Activated CD8-positive, alpha-beta memory T cell treated with anti-CD3 and anti-CD28 coated beads for 1 hour (primary cell): ENCODE results near the gene SLCO3A1.
"Not testable (repeated sequence)": the region's sequence is repeated elsewhere in the genome, so short reads cannot be mapped to it uniquely, and the experiment has no call there.

ENCODE experiments used
- DNase-seq, 2 donors: peaks; one replicate each; pipeline ENCODE4 v3.0.0-alpha.2; 2020; ENCODE audit warnings: low read depth in 1 of 2; ENCODE audit errors: extremely low read depth in 1 of 2

Gene SLCO3A1

DNA sequence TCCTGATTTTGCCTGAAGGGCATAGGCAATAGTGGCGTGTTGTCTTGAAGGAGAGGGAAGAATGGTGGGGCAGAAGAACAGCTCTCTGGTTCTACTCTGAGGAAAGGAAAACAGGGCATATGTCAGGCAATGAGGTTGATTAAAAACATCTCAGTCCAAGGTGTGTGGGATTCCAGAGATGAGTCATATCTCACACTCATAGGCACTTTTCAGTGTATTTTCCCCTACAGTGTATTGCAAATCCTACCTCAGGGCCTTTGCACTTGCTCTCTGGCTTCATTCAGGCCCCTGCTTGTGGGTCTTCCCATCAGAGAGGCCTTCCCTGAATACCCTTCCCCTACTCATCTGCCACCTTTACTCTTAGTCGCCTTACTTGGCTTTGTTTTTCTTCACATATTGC lies 107.8 kb downstream of the SLCO3A1 start:
- DNase-seq, result no peak

DNA sequence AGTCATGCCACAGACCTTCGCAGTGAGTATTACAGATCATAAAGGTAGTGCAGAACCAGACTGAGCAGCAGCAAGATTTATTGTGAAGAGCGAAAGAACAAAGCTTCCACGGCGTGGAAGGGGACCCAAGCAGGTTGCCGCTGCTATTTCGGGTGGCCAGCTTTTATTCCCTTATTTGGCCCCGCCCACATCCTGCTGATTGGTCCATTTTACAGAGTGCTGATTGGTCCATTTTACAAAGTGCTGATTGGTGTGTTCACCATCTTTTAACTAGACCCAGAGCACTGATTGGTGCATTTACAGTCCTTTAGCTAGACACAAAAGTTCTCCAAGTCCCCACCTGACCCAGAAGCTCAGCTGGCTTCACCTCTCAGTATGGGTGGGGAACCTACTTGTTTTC lies 110.2 kb downstream of the SLCO3A1 start:
- not testable (repeated sequence) for DNase-seq

GRCh38 chr15:91965501-91966193 lies 112.1 kb downstream of the SLCO3A1 start:
- no peak for DNase-seq

DNA sequence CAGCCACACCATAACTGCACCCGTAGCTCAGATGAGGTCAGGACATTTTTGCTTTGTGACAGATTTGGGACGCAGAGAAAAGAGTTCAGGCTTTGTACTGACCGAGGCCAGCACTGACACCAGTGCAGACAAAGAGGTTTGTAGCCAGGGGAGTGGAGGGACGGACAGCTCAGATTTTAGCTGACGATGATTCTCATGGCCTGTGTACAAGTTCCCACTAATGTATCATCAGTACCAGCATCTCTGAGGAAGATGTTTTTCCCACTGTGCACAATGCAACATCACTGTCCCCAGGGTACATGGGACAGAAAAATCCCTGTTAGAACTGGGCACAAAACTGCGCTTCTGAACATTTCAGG lies 112.7 kb downstream of the SLCO3A1 start:
- DNase-seq, result no peak

DNA sequence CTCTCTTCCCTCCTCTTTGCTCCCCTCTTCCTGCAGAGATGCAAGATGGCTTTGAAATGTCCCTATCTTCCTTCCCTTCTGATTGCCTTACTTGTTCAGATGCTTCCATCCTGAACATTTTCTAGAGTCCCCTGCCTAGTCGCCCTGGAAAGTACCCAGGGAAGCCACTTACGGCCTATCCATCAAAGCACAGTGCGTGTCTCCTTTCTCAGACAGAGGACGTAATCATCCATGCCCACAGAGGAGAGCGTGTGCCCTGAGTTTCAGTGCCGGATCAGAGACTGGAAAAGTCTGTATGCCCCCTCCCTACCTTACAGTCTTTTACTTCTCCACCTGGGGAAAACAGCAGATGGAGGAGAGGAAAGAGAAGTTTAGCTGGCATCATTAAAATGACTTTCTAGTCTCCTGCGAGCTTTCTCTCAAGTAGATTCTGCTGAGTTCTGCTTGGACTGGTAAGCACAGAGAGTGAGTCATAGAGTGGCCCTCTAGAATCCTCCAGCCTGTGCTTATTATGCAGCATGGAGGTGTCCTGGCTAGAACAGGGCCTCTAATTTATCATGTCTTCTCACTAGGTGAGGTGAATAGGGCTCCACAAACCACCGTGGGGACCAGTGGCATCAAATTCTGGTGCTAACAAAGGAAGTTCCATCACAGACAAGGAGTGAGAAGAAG lies 114.6 kb downstream of the SLCO3A1 start:
- DNase-seq, result no peak

GRCh38 chr15:91968610-91969009 lies 115.1 kb downstream of the SLCO3A1 start:
- DNase-seq, result no peak

- DNase-seq, result no peak
Measured at GRCh38 chr15:91970142-91970541, 116.6 kb downstream of the SLCO3A1 start.

DNA sequence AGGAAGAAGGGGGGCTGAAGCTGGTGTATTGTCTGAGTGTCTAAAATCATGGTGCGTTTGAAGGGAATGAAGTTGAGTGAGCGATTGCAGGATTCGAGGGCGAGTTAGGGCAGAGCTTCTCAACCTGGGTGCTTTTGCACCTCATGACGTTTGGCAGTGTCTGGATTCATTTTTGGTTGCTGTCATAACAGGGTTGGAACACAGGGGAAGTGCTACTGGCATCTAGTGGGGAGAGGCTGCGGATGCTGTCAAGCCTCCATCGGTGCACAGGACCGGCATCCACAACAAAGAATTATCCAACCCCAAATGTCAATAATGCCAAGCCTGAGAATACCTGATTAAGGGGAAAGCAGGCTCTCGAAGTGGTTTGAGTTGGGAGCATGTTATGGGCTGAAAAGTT lies 120.0 kb downstream of the SLCO3A1 start:
- no peak for DNase-seq

GRCh38 chr15:91974321-91974720 lies 120.8 kb downstream of the SLCO3A1 start:
- no peak for DNase-seq

GRCh38 chr15:91975241-91975978 lies 121.9 kb downstream of the SLCO3A1 start:
- DNase-seq, result no peak

DNA sequence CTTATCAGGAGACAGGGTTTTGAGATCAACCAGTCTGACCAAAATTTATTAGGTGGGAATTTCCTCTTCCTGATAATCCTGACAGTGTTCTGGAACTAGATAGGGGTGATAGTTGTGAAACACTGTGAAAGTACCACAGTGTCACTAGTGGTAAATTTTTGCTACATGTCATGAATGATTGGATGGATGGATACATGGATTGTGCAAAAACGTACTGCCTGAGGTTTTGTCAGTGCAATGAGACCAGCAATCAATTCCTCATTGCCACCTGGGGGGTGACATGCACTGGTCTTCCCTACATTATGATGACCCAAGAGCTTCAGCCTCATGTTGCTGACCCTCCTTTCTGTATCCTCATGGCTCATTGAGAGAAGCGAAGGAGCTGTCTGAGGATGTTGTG lies 123.5 kb downstream of the SLCO3A1 start:
- no peak for DNase-seq

DNA sequence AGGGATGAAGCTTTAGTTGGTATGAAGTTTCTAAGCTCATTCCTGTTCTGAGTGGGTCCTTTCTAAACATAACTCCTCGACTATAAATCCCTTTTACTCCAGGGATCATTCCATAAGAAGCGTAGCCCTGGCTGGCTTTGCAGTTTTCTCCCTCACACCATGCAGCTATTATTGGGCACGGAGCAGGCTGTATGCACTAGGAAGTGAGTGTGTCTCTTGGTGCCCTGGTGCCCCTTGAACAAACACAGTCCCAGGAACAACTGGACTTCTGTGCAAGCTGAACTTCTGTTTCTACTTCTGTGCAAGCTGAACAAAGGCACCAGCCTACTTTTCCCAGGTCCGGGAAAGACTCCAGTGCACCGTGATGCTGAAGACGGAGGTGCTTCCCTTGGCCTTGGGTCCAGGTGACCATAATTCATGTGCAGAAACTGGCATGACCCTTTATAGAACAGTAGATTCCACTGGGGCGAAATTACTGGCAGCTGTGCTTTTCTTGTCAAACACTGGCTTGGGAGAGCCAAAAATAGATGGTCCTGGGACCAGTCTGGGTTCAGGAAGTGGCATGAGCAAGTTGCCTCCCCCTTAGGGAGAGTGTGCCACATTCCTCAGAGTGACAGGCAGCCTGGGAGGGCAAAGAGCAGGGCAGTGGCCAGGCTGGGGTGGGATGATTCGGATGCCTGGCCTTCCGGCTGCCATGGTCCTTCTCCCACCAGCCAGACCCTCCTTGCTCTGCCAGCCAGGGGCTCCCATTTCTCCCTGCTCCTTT lies 127.2 kb downstream of the SLCO3A1 start:
- no peak for DNase-seq

DNA sequence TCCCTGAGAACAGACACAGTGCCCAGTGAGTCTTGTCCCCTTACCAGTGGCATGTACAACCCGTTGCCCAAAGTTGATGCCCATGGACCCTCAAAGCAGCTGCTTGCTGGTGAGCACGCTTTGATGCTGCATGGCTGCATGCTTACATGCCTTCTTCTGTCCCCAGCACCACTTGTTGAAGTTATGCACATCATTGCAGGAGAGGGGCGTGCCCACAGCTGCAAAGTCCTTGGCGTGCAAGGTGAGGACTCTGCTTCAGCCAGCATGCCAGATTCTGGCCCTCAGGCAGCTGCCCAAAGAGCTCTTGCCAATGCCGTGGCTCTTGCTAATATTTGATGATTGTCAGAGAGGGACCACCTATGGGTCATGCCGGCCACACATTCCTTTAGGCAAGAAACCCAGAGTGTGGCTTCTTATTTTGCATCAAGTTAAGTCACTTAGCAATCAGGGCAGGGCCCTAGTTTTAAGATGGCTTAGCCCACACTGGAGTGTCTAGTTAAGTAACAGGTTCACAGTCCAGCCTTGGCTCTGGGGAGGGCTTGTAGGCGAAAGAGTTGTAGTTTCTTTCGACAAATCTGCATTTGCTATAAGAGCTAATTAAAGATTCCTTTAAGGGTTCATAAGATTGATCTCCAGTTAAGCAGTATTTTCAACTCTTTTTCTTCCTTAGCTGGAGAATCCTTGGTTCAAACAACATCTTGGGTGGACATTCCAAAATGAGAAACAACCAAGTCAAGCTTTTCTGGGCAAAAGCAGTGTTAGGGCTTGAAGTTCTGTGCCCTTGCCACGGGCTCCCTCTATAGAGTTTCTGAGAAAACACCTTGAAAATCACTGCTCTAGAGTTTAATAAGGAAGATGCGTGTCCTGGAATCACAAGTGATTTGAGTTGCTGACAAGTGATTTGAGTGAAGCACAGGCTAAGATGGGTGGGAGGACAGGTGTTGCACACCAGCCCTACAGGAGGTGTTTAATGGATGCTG lies 128.6 kb downstream of the SLCO3A1 start:
- DNase-seq, result no peak

DNA sequence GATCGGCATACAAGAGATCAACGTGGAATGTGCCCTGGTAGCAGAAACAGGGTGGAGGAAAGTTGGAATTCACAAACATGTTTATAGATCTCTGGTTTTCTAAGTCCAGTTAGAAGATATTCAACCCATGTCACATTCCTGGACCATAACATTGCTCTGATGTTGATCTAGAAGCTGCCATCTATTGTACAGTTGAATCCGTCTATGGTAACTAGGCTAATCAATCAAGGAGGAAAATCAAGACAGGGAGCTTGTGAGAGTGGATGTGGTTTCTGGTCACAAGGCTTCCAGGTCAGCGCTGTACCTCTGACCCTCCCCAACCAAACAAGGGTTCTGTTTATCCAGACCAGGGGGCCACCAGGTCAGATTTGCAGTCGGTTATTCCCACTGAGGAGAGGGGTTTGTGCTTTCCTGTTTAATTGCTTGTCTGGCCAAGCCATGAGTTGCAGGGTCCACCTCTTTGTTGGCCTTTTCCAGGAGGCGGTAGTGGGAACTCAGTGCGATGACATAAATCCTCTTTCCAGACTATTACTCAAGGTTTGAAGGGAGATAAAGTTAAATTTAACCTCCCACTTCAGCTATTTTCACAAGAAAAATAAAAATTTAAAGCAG lies 130.3 kb downstream of the SLCO3A1 start:
- no peak for DNase-seq

DNA sequence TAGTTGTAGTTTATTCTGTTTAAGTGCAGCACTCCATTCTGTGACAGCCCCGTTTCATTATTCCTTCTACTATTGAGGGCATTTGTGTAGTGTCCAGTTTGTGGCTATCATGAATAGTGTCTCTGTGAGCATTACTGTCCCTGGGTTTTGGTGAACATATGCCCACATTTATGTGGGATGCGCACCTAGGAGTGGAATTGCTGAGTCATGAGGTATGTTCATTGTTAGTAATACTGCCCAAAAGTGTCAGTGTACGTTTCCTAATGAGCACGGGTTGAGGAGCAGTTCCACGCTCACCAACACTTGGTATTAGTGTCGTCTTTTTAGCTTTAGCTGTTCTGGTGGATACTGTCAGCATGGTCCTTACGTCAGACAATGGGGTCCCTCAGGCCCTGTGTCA lies 131.8 kb downstream of the SLCO3A1 start:
- no peak for DNase-seq

- no peak for DNase-seq
Measured at GRCh38 chr15:91988071-91988470, 134.6 kb downstream of the SLCO3A1 start.

DNA sequence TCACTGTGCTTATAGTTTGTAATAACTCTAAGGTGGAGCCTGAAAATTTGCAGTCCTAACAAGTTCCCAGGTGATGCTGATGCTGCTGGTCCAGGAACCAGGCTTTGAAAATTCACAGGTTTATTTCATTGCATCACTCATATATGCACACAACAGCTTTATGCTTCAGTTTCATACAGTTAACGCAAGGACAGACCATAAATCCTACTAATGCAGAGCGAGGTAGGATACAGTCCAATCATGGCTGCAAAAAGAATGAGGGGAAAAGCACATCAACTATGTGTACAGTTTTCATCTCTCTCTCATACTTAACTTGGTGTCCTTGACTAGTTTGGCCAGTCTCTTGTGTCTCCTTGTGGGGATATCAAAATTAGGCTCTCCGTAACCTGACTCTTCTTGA lies 135.1 kb downstream of the SLCO3A1 start:
- DNase-seq, result no peak

DNA sequence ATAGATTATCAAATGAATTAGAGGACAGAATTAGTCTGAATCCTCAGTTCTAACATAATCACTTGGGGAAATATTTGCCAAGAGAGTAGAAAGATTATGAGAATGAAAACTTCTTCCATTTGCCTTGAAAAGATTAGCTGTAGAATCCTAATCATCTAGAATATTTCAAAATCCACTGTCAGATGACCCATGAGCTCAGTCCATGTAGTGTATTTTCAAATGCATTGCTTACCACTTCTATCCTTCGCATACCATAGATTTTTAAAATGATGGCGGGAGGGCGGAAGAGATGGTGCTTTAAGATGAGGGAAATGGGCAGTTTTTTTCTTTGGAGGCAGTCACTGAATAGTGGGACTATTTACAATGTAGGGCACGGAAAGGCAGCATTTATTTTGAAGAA lies 136.3 kb downstream of the SLCO3A1 start:
- DNase-seq, result no peak

DNA sequence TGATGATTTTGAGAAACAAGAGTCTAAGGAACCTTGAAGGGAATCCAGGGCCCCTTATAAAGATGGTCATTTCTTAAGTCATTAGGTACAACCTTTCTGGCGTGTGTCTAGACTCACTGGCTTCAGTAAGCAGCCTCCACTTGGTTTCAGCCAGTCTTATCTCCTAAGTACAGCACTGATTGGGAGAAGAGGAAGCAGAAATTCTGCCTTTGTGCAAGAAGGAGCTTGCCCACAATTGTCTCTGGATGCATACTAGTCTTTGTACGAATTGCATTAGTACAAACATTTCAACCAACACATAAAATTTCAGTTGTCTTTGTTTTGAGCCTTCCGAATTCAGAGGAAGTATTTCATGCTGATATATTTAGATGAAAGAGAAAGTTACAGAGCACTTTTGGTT lies 139.4 kb downstream of the SLCO3A1 start:
- DNase-seq, result no peak

DNA sequence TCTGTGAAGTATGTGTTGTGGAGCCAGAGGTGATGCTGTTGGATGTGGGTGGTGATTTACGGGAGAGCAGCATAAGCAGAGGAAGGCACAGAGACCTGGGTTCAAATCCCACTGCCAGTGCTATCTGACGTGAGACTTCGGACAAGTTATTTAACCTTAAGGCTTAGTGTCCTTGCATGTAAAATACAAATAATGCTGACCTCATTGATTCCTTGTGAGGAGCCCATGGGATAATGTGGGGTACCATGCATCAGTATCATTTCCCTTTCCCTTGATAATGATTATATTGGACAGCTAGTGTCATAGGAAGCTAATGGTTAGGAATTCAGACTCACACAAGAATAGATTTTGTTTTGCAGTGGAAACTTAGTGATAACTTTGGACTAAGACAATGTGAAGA lies 141.6 kb downstream of the SLCO3A1 start:
- DNase-seq, result no peak
